A673 (cell line): ENCODE measurements around the gene ADCY5. TPM values are rescaled to one million over a fixed set of nuclear protein-coding genes. Genes with fewer than 3 reads are reported as not detected.

Source experiments
- BruUV-seq: library from RNA; stranded (reverse); fragments of 400-500 nt; replicated peaks from 2 replicates; lab custom pipeline; 2021; lab: Mats Ljungman, UMichigan
- CTCF ChIA-PET: fragments of 300-600 bp; sonication (Branson Sonifier 250); formaldehyde crosslinking; loops from one replicate; lab custom pipeline; 2022; ENCODE audit warnings: antibody characterized with exemption; lab: Charles Lee
- POLR2A ChIA-PET: fragments of 300-600 bp; sonication (Branson Sonifier 250); formaldehyde crosslinking; loops from one replicate; lab custom pipeline; 2022; ENCODE audit warnings: antibody characterized with exemption; ENCODE audit not compliant: low non-redundant PET; lab: Charles Lee
- DNase-seq: peaks from one replicate; pipeline ENCODE4 v3.0.0-alpha.2; 2015; ENCODE audit warnings: low spot score
- H3K27ac ChIP-seq: fragments of 200-600 bp; sonication (generic); 2 replicates; pipeline ENCODE4 v1.5.1; 2016; ENCODE audit warnings: mixed run types, low read depth, mild to moderate bottlenecking, mixed read lengths, antibody characterized with exemption, low read length; ENCODE audit not compliant: poor library complexity, severe bottlenecking
- H3K27me3 ChIP-seq: fragments of 200-600 bp; sonication (generic); replicated peaks from 2 replicates; pipeline ENCODE4 v1.6.1; 2017; ENCODE audit warnings: mixed run types, low read depth, mild to moderate bottlenecking, mixed read lengths, antibody characterized with exemption, low read length; ENCODE audit not compliant: insufficient read depth, poor library complexity
- H3K36me3 ChIP-seq: fragments of 200-600 bp; sonication (generic); 2 replicates; pipeline ENCODE4 v1.6.1; 2016; ENCODE audit warnings: mixed run types, mild to moderate bottlenecking, mixed read lengths, antibody characterized with exemption, low read length; ENCODE audit not compliant: insufficient read depth, poor library complexity, severe bottlenecking
- H3K4me1 ChIP-seq: fragments of 200-600 bp; sonication (generic); 2 replicates; pipeline ENCODE4 v1.6.1; 2017; ENCODE audit warnings: mixed run types, mild to moderate bottlenecking, mixed read lengths, antibody characterized with exemption, low read length; ENCODE audit not compliant: insufficient read depth, poor library complexity, severe bottlenecking
- H3K4me3 ChIP-seq: fragments of 200-600 bp; sonication (generic); 2 replicates; pipeline ENCODE4 v1.5.1; 2016; ENCODE audit warnings: low read depth, mixed run types, mild to moderate bottlenecking, mixed read lengths, low read length; ENCODE audit not compliant: poor library complexity, severe bottlenecking
- H3K9me3 ChIP-seq: fragments of 200-600 bp; sonication (generic); 2 replicates; pipeline ENCODE4 v1.6.1; 2016; ENCODE audit warnings: mixed run types, low read depth, mild to moderate bottlenecking, mixed read lengths, antibody characterized with exemption, low read length; ENCODE audit not compliant: poor library complexity, severe bottlenecking
- CTCF ChIP-seq: fragments of 300-800, 200-600 bp; sonication (generic); conservative IDR thresholded peaks from 2 replicates; pipeline ENCODE4 v1.5.1; 2017; ENCODE audit warnings: low read depth, mild to moderate bottlenecking, antibody characterized with exemption, low read length, moderate library complexity, mixed read lengths
- EZH2 ChIP-seq: fragments of 200-600 bp; sonication (generic); IDR thresholded peaks from 2 replicates; pipeline ENCODE4 v1.6.1; 2017; ENCODE audit warnings: borderline replicate concordance, low read depth, mild to moderate bottlenecking, mixed read lengths, antibody characterized with exemption, low read length; ENCODE audit not compliant: poor library complexity, severe bottlenecking
- intact Hi-C: fragments of 100-400 bp; cut with micrococcal nuclease; formaldehyde crosslinking; loops from one replicate; pipeline ENCODE4 v1.10.0; 2022; ENCODE audit not compliant: unreplicated experiment
- total RNA-seq: library from RNA; stranded (reverse); gene quantifications from 2 replicates; pipeline ENCODE4 v1.2.3, GENCODE V29; 2021

Gene ADCY5
- total RNA-seq, 1 experiment from 2014 or later, result 0.21 TPM

GRCh38 chr3:123291404-123291803, 157.5 kb downstream of the ADCY5 start:
- Histone ChIP-seq H3K27me3 (peaks cover 8% of the 10 kb centered on the region), H3K36me3 (no peaks in the 10 kb centered on the region), H3K4me3 (no peak overlapping the region), H3K9me3 (no peaks in the 10 kb centered on the region), H3K27ac (no peak overlapping the region), H3K4me1 (no peaks in the 10 kb centered on the region)
- ChIA-PET POLR2A (no interaction called here), CTCF (no interaction called here)
- no peak for DNase-seq
- intact Hi-C loops, result no loop called here
- no peak for TF ChIP-seq EZH2
- no peak for TF ChIP-seq CTCF
- no TSS peak for BruUV-seq

- POLR2A ChIA-PET, result no interaction called here
Measured at GRCh38 chr3:123290962-123291361, 157.9 kb downstream of the ADCY5 start.

GRCh38 chr3:123290107-123290930, 158.6 kb downstream of the ADCY5 start:
- H3K4me3 ChIP-seq, result no peak overlapping the region
- no TSS peak for BruUV-seq
- ChIA-PET POLR2A (no interaction called here), CTCF (no interaction called here)
- TF ChIP-seq CTCF, result no peak
- H3K27me3 ChIP-seq, result peaks cover 8% of the 10 kb centered on the region
- no peaks in the 10 kb centered on the region for H3K36me3 ChIP-seq
- no peaks in the 10 kb centered on the region for H3K9me3 ChIP-seq
- intact Hi-C loops, result no loop called here
- DNase-seq, result no peak
- H3K27ac ChIP-seq, result no peak overlapping the region
- no peaks in the 10 kb centered on the region for H3K4me1 ChIP-seq

More at GRCh38 chr3:123290962-123291361, 157.9 kb downstream of the ADCY5 start:
- intact Hi-C loops, result no loop called here
- no peak for DNase-seq
- no peaks in the 10 kb centered on the region for H3K9me3 ChIP-seq
- H3K36me3 ChIP-seq, result no peaks in the 10 kb centered on the region
- CTCF ChIA-PET, result no interaction called here
- H3K4me3 ChIP-seq, result no peak overlapping the region
- H3K27me3 ChIP-seq, result peaks cover 8% of the 10 kb centered on the region
- no TSS peak for BruUV-seq
- H3K4me1 ChIP-seq, result no peaks in the 10 kb centered on the region
- H3K27ac ChIP-seq, result no peak overlapping the region
- TF ChIP-seq EZH2 (no peak), CTCF (no peak)
